GM18507 (cell line): ENCODE data around the gene METTL14.

Experiments used
- DNase-seq: peaks from one replicate; pipeline ENCODE4 v3.0.0; 2011; ENCODE audit warnings: low read depth; ENCODE audit not compliant: insufficient read length; ENCODE audit errors: extremely low spot score
- FAIRE-seq: peaks from 2 replicates; lab custom pipeline; 2011; peaks lifted over from hg19 to GRCh38; lab: Jason Lieb, UNC

The METTL14 gene

DNA sequence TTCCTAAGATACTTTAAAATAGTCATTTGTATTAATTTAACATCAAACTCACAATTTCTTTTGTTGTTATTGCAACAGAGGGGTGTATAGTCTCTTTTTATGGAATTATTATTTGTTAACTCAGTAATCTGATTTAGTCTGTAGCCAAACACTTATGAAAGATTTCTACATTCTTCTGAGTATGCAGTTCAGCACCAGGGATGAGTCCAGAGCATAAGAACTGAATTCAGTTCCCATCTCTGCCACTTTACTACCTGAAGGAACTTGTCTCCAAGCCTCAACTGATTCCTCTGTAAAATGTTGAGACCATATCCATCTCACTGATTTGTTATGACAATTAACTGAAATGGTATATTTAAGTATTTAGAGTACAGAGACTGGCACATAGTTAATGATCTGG, 45.5 kb downstream of the METTL14 start:
- FAIRE-seq (no peak), DNase-seq (no peak)

- FAIRE-seq (no peak), DNase-seq (no peak)
Observed at GRCh38 chr4:118732591-118733330, 47.6 kb downstream of the METTL14 start.

DNA sequence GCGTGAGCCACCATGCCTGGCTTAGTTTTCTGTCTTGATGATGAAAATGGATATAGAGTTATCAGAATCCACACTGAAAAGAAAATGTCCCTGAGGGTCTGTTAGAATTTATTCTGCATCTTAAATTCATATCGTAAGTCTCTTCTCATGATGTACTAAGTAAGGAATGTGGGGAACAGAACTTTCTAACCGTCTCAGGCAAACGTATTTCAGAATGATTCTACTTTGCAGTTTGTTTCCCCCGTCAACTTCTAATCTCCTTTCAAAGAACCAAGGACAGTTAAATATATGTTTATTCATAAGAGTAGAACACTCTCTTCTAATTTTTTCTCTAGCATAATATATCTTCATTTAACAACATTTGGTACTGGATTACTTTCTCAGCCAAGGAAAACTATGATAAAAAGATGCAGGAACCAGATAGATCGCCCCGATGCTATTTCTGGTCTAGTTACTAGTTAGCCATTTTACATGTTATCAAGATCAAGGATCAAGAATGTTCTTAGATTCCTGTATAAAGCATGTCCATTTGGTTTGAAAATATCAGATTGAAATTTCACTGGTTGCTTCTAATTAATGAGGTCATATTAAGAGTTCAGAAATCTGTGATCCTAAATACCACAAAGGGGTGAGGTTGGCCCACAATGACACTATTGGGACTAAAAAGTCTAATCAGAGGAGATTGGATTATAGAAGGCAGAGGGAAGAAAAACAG, 49.5 kb downstream of the METTL14 start:
- DNase-seq, result no peak
- no peak for FAIRE-seq

DNA sequence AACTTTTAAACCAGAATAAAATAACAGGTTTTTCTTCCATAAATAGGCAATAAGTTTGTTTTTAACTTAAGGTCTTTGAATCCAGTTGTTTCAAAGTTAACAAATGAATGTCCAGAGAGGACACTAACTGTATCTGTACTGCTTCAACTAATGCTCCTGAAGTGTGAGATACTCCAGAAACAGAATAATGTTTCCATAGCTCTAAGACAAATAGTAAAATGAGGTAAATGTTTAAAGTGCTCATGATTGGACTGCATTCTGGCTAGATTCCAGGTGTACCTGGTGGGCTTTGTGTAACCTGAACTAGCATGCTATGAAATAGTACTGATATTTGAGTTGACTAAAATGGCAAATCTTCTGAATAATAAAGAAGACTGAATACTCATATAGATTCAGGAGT, 51.7 kb downstream of the METTL14 start:
- DNase-seq, result no peak
- FAIRE-seq, result no peak

GRCh38 chr4:118738090-118738489, 52.9 kb downstream of the METTL14 start:
- FAIRE-seq (no peak), DNase-seq (no peak)

DNA sequence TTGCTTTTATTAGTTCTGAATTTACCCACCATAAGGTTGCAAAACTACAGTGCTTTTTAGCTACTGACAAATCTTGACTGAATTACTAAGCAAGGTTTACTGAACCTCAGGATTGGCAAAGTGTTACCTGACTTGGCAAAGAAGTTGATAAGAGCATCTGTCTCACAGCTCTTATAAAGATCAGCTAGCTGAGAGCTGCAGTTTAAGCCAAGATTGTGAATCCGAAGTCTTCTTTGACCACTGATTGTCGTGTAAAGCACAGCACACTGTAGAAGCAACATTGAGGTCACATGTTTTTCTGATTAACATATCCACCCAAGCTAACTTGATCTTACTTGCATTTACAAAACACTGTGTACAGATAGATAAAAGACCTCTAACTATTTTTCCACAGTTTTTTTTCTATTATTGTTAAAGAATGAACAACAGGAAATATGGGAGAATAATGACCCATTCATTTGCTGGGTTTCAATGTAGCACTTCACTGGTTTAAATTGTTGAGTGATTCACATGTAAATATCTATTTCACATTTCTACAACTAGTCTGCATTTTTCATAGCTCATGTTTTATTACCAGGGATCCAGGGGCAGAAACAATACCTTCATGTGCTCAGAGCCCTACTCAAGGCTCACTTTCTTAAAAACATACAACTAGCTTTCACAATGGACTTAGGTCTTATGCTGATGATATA, 54.0 kb downstream of the METTL14 start:
- DNase-seq (no peak), FAIRE-seq (no peak)

DNA sequence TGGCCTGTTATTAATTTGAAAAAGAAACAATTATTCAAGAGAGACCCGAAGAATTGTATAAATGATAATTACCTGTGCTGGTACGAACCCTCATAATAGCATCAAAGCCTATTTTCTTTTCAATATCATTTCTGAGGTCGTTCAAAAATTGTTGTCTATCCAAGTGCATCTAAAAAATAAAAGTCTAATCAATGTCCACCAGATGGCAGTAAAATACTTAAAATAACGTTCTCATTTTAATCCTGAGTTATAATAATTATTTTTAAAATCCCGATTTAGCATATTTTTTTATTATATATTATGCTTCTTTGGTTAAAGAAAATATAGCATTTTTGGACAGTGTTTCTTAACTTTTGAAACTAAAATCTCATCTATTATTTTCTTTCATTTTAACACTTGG, 55.7 kb downstream of the METTL14 start:
- FAIRE-seq, result no peak
- no peak for DNase-seq

DNA sequence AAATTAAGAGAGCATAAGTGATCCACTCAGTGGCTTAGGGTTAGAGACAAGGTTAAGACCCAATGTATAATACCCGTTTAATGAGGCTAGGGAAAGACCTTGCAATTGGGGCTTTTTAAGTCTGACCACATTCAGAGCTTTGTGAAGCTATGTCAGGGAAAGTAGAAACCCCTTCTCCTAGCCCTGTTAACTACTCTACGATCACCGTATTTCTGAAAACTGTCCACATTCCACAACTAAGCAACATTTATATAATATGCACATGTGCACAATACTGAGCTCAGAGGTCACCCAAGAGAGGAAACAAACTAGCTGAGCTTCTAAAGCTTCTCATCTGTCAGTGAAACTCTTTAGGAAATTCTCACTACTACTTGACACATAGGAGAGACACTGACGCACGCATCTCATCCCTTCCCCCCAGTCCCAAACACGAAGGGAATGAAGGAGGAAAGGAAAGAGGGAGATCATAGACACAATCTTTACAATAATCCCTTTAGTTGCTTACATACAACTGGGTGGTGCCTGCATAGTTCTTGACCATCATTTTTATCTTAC, 56.2 kb downstream of the METTL14 start:
- peak; percentile 24 for FAIRE-seq
- no peak for DNase-seq

GRCh38 chr4:118742050-118742449, 56.9 kb downstream of the METTL14 start:
- FAIRE-seq (no peak), DNase-seq (no peak)

GRCh38 chr4:118743867-118744266, 58.7 kb downstream of the METTL14 start:
- FAIRE-seq (no peak), DNase-seq (no peak)

DNA sequence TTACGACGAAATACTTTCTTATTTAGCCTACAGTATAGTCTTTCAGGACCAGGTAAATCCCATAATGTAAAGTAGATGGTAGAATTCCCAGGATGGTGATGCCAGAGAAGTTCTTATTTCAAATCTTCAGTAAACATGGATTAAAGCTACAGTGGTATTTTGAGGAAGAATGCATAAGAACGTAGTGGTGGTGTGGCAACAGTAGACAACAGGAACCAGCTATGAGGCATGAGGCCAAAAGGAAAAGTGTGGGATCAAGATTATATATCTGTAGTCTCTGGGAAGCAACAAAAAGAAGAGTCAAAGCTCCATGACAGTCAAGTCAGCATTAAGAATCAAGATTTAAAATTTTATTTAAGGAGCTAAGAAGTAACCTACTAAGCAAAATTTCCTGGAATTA, 60.2 kb downstream of the METTL14 start:
- no peak for DNase-seq
- no peak for FAIRE-seq

- DNase-seq, result no peak
Observed at GRCh38 chr4:118746251-118746919, 61.2 kb downstream of the METTL14 start.

GRCh38 chr4:118749347-118749988, 64.3 kb downstream of the METTL14 start:
- FAIRE-seq (no peak), DNase-seq (no peak)

More at GRCh38 chr4:118746251-118746919, 61.2 kb downstream of the METTL14 start:
- no peak for FAIRE-seq

DNA sequence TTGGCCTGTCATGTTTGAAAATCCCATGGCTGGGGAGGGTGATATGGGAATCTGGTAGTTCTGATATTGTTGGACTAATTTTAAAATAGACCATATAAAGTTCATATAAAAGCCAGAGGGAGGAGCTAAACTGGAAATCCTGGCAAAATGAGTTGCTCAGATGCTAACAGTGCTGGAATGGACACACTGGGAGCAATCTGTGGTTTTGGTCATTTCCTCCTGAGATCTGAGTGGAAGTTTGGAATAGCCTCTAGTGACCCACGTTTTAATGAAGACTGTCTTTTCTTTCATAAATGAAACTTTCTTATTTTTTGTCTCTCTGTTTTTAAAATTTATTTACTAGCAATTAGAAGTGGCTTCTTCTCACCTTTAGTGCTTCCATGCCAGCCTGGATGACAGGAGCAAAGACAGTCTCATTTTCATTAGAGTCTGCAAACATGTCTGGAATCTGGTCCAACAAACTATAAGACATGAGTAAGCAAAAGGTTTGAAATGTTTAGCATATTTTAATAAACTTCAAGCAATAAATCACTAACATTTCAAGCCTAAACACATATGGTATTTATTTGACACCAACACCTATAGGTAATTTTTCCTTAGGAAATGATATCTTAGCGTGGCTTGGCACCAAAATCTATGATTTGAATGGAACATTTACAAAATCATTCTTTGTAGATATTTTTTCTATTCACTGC, 66.6 kb downstream of the METTL14 start:
- DNase-seq, result no peak
- no peak for FAIRE-seq

GRCh38 chr4:118752551-118752950, 67.4 kb downstream of the METTL14 start:
- no peak for FAIRE-seq
- DNase-seq, result no peak

GRCh38 chr4:118753096-118753495, 67.9 kb downstream of the METTL14 start:
- FAIRE-seq (no peak), DNase-seq (no peak)

DNA sequence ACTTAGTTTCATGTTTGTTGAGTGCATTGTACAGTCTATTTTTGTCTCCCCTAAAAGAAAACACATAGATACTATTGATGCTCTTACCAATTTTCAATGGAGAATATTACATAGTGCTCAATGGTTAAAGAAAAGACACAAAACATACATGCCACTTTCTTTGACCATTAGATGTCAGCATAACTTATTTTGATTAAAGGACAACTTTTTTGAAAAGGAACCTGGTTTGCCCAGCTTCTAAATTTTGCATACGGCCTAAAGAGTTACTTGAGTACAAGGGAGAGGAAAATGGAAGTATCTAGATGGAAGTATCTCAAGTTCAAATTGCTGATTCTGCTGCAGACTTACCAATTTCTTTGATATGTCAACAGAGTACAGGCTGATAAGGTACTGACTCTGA, 68.5 kb downstream of the METTL14 start:
- DNase-seq, result no peak
- FAIRE-seq, result no peak

- FAIRE-seq (no peak), DNase-seq (no peak)
Observed at GRCh38 chr4:118754890-118755289, 69.7 kb downstream of the METTL14 start.
